GM12892 (cell line): Measurements from ENCODE around the gene VEGFB.
A peak's percentile ranks its signal among the peaks of the same experiment; 100 is the strongest.

Experiments used
- DNase-seq: peaks from one replicate; pipeline ENCODE4 v3.0.0; 2011; ENCODE audit not compliant: insufficient read length
- FAIRE-seq: peaks from 2 replicates; lab custom pipeline; 2011; peaks lifted over from hg19 to GRCh38; lab: Jason Lieb, UNC
- POLR2A ChIP-seq: IDR thresholded peaks from 2 replicates; pipeline ENCODE4 v1.6.1; 2011; ENCODE audit warnings: low read depth, low read length, control low read depth
- POLR2AphosphoS5 ChIP-seq: IDR thresholded peaks from 2 replicates; pipeline ENCODE4 v1.6.1; 2011; ENCODE audit warnings: low read depth, low read length, control low read depth
- TAF1 ChIP-seq: IDR thresholded peaks from 2 replicates; pipeline ENCODE4 v1.6.1; 2011; ENCODE audit warnings: low read depth, mild to moderate bottlenecking, control low read depth, low read length, borderline replicate concordance

Gene VEGFB

DNA sequence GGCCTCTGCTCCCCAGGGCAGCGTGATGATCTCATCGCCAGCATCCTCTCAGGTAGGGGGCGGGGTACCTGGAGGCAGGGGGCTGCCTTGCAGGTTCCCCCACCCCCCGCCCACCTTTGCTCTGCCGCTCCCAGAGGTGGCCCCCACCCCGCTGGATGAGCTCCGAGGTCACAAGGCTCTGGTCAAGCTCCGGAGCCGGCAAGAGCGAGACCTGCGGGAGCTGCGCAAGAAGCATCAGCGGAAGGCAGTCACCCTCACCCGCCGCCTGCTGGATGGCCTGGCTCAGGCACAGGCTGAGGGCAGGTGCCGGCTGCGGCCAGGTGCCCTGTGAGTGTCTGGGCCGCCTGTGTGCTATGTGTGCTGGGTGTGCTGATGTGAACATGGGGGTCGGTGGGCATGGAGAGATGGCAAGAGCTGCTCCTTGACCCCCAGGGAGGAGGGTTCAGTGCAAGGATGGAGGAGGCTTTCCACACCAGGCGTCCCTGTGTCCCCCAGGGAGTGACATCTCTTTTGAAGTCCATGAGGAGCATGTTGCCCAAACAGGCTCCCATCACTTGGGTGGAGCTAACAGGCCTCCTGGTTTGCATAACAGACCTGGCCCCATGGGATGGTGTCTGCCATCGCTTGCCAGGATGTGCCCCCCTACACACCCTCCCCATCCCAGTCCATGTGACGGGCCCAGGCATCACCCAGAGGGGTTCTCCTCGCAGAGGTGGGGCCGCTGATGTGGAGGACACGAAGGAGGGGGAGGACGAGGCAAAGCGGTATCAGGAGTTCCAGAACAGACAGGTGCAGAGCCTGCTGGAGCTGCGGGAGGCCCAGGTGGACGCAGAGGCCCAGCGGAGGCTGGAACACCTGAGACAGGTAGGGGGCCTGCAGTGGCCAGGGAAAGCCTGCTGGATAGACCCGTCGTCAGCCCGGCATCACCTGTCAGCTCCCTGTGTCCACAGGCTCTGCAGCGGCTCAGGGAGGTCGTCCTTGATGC, 31.1 kb downstream of the VEGFB start:
- TF ChIP-seq POLR2A (no peak), TAF1 (no peak), POLR2AphosphoS5 (no peak)
- DNase-seq (no peak), FAIRE-seq (no peak)

DNA sequence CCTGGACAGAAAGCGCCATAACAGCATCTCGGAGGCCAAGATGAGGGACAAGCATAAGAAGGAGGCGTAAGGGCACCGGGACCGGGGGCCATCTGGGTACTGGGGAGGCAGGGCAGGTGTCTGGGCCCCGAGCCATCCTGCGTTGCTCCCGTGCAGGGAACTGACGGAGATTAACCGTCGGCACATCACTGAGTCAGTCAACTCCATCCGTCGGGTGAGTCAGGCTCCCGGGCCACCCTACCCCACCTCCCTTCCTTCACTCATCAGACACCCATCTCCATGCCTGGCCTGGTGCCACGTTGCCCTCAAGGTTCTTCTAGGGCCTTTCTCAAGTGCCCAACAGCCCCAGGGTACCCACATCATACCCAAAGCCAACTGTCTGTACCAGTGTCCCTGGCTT, 32.0 kb downstream of the VEGFB start:
- DNase-seq (no peak), FAIRE-seq (no peak)
- TF ChIP-seq POLR2A: no peak
- no peak for TF ChIP-seq TAF1
- TF ChIP-seq POLR2AphosphoS5: no peak

DNA sequence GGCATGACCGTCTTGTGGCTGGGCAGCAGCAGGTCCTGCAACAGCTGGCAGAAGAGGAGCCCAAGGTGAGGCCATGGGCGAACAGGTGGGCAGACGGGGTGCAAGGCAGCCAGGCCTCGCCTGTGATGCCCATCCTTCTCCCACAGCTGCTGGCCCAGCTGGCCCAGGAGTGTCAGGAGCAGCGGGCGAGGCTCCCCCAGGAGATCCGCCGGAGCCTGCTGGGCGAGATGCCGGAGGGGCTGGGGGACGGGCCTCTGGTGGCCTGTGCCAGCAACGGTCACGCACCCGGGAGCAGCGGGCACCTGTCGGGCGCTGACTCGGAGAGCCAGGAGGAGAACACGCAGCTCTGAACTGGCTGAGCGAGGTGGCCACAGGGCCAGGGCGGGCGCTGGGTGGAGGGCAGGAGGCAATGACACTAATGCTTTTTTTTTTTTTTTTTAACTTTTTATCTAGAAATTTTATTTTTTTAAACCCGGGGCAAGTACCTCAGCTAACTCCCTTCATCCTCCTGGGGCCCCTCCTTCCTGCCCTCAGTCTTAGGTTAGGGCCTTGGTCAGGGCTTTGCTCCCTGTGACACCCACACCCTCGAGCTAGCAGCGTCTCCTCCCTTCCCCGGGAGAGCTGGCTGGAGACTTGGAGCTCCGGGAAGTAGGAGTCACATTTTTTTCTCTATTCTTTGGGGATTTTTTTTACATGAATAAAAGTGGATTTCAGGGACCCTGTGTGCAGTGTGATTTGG, 33.0 kb downstream of the VEGFB start:
- DNase-seq (no peak), FAIRE-seq (no peak)
- no peak for TF ChIP-seq POLR2AphosphoS5
- TF ChIP-seq POLR2A: no peak
- TF ChIP-seq TAF1: no peak

DNA sequence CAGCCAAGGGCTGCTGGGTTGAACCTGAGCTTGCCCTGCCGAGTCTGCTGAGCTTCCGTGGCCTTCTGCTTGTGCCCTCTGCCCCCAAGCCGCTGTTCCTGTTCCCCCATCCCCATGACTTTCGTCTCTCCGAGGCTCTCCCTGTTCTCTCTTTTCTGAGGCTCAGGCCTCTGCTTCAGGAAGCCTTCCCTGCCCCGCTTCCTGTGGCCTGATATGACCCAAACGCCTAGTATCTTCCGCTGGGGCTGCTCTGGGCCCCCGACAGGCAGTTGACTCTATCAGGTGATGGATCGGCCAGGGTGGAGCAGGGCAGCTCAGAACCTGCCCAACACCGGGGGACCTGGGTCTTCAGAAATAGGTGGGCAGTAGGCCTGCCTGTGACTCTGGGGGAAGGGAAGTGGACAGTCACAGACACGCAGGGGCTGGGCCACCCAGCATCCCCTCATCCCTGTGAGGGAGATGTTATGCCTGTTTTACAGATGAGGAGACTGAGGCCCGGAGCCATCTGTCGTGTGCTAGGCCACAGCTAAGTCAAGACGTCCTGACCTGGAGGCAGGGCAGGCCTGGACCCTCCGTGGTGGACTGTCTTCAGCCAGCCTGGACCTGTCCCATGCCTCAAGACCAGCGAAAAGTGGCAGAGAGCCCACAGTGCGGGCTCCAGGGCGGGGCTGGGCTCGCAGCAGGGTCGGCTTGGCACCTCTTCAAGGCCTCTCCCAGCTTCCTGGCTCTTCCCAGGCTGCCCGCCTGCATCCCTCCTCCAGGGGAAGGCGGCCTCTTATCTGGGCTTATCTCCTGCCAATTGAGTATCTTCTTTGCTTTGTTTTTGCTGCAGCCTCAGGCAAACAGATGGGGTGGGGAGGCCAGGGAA, 33.9 kb downstream of the VEGFB start:
- DNase-seq (no peak), FAIRE-seq (no peak)
- TF ChIP-seq POLR2A (no peak; the same call in 1 of the 2 replicates), POLR2AphosphoS5 (no peak), TAF1 (no peak)

DNA sequence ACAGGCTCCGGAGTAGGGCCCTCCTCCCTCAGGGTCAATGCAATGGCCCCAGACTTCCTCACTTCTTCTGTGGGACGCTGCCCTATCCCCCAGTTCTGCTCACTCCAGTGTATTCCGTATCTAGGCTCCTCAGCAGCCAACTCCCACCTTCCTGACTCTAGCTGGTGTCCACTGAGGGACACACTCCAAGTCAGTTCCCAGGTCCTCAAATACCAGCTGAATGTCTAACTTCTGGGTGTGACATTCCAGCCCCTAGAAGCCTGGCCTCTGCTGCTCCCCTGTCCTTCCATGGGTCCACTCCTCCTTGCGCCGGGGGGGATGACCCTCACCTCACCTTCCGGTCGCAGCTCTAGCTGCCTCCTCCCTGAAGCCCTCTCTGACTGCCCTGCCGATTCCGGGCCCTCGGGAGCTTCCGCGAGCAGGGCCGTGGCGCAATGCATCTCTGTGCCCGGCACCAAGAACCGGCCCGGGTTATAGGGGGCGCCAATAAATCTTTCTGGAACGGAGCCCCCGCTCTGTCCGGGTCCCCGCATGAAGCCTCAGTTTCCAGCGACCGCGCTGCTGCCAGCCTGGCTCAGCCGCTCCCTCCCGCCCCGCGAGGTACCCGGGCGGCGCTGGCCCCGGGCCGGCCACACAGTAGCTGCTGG, 34.6 kb downstream of the VEGFB start:
- FAIRE-seq: no peak
- no peak for DNase-seq
- TF ChIP-seq TAF1: no peak
- peak; percentile 34; the same call in 1 of the 2 replicates for TF ChIP-seq POLR2AphosphoS5
- TF ChIP-seq POLR2A: no peak; the same call in 1 of the 2 replicates

DNA sequence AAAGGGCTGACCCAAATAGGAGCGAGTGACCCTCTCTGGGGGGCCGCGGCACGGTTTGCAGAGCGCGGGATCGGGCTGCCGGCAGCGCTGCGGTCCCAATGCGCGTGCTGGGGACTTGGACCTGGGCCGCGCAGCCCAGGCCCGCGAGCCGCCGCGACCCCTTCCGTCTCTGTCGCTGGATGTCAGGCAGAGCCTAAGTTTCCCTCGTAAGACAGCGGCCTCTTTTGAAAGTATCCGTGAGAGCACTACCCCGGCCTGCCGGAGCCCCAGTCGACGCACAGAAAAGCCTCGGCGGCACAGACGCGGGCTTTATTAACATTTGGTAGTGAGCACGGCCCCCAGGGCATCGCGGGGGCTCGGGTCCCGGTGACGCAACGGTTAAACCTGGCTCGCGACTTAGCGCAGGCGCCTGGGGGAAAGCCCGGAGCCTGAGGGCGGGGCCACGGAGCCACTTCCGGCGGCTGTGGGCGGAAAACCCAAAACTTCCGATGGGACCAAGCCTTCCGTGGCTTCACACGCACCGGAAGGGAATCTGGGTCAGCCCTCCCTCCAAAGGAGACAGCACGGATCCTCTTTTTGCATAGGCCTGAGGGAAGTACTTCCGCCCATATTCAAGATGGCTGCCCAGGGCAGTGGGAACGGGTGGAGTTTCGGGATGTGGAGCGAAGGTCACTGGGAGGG, 35.3 kb downstream of the VEGFB start:
- DNase-seq (peak; percentile 84), FAIRE-seq (peak; percentile 97)
- TF ChIP-seq POLR2A (peak; percentile 57), TAF1 (peak; percentile 12; the same call in 1 of the 2 replicates), POLR2AphosphoS5 (peak; percentile 27)

DNA sequence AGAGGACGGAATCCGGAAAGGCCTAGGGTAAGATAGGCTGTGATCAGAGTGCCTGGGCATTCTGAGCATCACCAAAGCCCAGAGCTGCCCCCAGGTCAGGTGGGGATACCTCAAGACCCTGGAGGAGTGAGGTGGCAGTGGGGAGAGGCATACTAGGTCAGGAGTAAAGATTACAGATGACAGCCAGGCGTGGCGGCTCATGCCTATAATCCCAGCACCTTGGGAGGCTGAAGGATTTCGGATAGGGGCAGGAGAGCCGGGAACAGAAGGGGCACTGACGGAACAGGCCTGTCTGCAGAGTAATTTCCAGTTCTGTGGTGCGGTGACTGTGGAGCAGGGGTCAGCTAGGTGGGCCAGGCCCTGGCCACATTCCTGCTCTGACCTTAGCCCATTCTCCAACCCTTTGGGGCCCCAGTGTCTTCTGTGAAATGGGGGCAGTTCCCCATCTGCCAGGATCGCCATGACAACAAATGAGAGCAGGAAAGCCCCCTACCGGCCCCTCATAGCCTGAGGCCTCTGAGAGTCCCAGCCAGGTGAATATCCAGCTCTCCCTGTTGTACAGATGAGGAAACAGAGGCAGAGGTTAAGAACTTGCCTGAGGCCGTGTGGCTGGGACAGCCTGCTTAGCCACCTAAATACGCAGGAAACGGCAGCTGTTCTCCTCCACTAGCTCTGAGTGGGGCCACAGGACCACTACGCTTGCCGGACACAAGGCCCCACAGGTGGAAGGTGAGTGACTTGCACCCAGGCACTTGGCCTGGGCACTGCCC, 40.8 kb downstream of the VEGFB start:
- FAIRE-seq (no peak), DNase-seq (no peak)
- TF ChIP-seq TAF1 (no peak), POLR2A (no peak), POLR2AphosphoS5 (no peak)

DNA sequence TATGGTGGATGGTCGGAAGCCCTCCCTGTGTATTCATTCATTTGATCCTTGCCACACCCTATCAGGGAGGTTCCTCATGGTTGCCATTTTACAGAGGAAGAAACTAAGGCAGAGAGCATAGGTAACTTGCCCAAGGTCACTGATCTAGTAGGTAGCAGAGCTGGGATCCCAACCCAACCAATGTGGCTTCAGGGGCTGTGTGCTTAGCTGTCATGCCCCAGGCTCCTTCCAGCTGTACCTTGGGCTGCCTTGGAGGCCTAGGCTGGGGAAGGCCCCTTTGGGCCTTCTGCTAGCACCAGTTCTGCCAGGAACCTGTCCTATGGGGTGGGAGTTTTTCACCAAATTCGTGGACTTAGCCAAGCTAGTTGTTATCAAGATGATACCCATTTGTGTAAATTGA, 41.5 kb downstream of the VEGFB start:
- DNase-seq: no peak
- no peak for FAIRE-seq
- TF ChIP-seq TAF1: no peak
- no peak for TF ChIP-seq POLR2AphosphoS5
- no peak for TF ChIP-seq POLR2A

DNA sequence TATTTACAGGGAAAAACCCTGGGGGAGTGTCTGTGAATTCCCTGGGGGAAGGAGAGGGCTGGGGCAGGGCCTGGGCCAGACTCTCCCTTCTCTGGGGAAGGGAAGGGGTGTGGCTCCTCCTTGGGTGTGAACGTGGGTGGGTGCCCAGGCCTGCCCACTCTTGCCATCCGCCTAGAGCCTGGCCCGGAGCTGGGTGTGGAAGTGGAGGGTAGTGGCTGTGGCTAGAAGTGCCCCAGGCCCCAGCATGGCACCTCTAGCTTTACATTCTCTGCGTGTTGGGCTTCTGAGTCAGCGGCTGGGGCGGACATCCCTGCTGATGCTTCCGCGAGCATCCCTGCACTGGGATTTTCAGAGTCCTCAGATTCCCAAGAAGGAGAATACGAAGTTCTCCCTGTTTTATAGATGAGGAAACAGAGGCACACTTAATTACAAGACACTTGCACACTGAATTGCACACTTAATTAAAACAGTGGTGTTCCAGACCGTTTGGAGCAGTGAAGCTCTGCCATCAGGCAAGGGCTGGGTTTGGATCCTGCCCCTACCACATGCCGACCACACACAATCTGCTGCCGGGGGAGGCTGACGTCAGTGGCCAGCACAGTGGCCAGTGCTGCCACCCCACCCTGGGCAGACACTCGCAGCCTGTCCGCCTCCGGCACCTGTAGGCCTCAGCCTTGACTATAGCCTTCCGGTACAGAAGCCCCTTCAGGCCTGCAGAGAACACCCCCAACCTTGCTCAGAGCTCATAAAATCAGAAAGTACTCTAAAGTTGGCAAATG, 42.5 kb downstream of the VEGFB start:
- DNase-seq: no peak
- TF ChIP-seq TAF1: no peak
- TF ChIP-seq POLR2A: no peak
- TF ChIP-seq POLR2AphosphoS5: no peak
- FAIRE-seq: no peak
